Ovary (tissue), 9 donors: ENCODE data around the gene IFNGR1. TPM values are rescaled to one million over a fixed set of nuclear protein-coding genes. Genes with fewer than 3 reads are reported as not detected.
"Not testable (repeated sequence)": the region's sequence is repeated elsewhere in the genome, so short reads cannot be mapped to it uniquely, and the experiment has no call there.

Experiments
- DNase-seq, 5 donors: peaks; one replicate each; pipeline ENCODE4 v3.0.0-alpha.2; 2019 to 2020
- H3K27ac ChIP-seq, 2 donors: fragments of 200-600 bp; one replicate each; pipeline versions ENCODE4 v1.5.1 to v1.8.0; 2019 to 2022
- H3K27me3 ChIP-seq: fragments of 200-600 bp; one replicate; pipeline ENCODE4 v1.8.0; 2022
- H3K36me3 ChIP-seq: fragments of 200-600 bp; sonication (generic); one replicate; pipeline ENCODE4 v1.5.1; 2019
- H3K4me1 ChIP-seq: one replicate; pipeline ENCODE4 v1.8.1; 2013; ENCODE audit warnings: mild to moderate bottlenecking, moderate library complexity; ENCODE audit not compliant: insufficient read depth
- H3K4me3 ChIP-seq: fragments of 200-600 bp; sonication (generic); one replicate; pipeline ENCODE4 v1.5.1; 2017
- H3K9me3 ChIP-seq, 2 donors: fragments of 200-600 bp in 1 of 2; sonication (generic) in 1 of 2; one replicate each; pipeline versions ENCODE4 v1.5.1 to v1.8.1; 2013 to 2019; ENCODE audit warnings: mild to moderate bottlenecking in 1 of 2, moderate library complexity in 1 of 2
- EP300 ChIP-seq: sonication (generic); formaldehyde crosslinking; IDR thresholded peaks from one replicate; pipeline ENCODE4 v1.6.1; 2017; ENCODE audit warnings: antibody characterized with exemption
- POLR2A ChIP-seq: fragments of 450-650 bp; IDR thresholded peaks from one replicate; pipeline ENCODE4 v1.6.1; 2017; ENCODE audit warnings: antibody characterized with exemption, mild to moderate bottlenecking, moderate library complexity
- WGBS, 3 donors: extraction: QIAGEN DNeasy Blood & Tissue Kit in 1 of 3; methylation state at CpG; one replicate each; pipeline versions ENCODE4 v1.1.5 to v1.1.7; 2013 to 2017; 5-methylcytosine and 5-hydroxymethylcytosine counted together
- intact Hi-C, 4 donors: fragments of 100-400 bp; cut with DNase I; formaldehyde crosslinking; loops; one replicate each; pipeline versions ENCODE4 v1.11.0 to v1.15.1; 2022 to 2023
- polyA plus RNA-seq, 2 donors: library from polyadenylated mRNA; stranded (reverse); fragments of 200-250 nt in 1 of 2; fragments of 350-450 nt in 1 of 2; fragmentation: Illumina TruSeq in 1 of 2; extraction: RNeasy Lipid Tissue Mini Kit (QIAGEN cat#74804) in 1 of 2; gene quantifications; one replicate each; pipeline ENCODE4 v1.2.3, GENCODE V29; 2013 to 2014
- total RNA-seq, 7 donors: library from RNA; depleted of rRNA in 2 of 7; stranded (reverse); fragments of >200 nt in 2 of 7; fragmentation: NEBNext Ultra II Directional in 3 of 7; extraction: Animal tissue kit (Norgen Biotek cat#: 25700) in 3 of 7; gene quantifications; one replicate each; pipeline versions ENCODE4 v1.1.0 to v1.2.4, GENCODE V29; 2016 to 2023
- TF ChIP-seq, protein P1 (sequence below), 3 donors: fragments of 450-650 bp in 2 of 3; fragments of 200-600 bp in 1 of 3; IDR thresholded peaks; one replicate each; pipeline versions ENCODE4 v1.5.1 to v1.8.0; 2016 to 2022; ENCODE audit warnings: antibody characterized with exemption in 3 of 3, mild to moderate bottlenecking in 1 of 3
- donor health status: DM: no; HTN: no; CAD: no; lungs with moderate emphysema.
- donor health status: DM: no; HTN: no; CAD: no.
- donor health status: Bipolar disorder and iron deficiency.
- donor health status: DM: yes; HTN: yes; CAD: no.
- donor health status: DM: no; HTN: no; CAD: no.
- donor health status: DM: yes; HTN: yes; CAD: no.

The IFNGR1 gene
- total and polyA plus RNA-seq, 9 donors, result 37.1 to 95.2 (median 55.5) TPM

DNA sequence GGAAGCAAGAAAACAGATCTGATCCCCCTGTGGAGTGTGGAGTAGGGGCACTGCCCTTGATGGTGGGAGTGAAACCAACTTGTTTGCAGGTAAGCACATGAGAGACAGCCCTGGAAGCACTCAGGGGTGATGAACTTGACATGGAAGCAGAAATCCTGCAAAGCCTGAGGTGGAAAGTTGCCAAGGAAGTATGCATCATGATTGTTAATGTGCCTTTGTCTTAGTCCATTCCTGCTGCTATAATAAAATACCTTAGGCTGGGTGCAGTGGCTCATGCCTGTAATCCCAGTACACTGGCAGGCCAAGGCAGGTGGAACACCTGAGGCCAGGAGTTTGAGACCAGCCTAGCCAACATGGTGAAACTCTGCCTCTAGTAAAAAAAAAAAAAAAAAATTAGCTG is 40.2 kb upstream of the IFNGR1 start:
- H3K4me3 ChIP-seq, result no peak overlapping the region
- no peak overlapping the region for H3K27ac ChIP-seq
- H3K27me3 ChIP-seq, result no peaks in the 10 kb centered on the region
- no peak for TF ChIP-seq POLR2A
- no peak for TF ChIP-seq EP300
- TF ChIP-seq, protein P1, sequence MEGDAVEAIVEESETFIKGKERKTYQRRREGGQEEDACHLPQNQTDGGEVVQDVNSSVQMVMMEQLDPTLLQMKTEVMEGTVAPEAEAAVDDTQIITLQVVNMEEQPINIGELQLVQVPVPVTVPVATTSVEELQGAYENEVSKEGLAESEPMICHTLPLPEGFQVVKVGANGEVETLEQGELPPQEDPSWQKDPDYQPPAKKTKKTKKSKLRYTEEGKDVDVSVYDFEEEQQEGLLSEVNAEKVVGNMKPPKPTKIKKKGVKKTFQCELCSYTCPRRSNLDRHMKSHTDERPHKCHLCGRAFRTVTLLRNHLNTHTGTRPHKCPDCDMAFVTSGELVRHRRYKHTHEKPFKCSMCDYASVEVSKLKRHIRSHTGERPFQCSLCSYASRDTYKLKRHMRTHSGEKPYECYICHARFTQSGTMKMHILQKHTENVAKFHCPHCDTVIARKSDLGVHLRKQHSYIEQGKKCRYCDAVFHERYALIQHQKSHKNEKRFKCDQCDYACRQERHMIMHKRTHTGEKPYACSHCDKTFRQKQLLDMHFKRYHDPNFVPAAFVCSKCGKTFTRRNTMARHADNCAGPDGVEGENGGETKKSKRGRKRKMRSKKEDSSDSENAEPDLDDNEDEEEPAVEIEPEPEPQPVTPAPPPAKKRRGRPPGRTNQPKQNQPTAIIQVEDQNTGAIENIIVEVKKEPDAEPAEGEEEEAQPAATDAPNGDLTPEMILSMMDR (IDR thresholded peaks at IDR 0.05), result no peak
- intact Hi-C loops, result no loop called here
- H3K4me1 ChIP-seq, result peaks cover 4% of the 10 kb centered on the region
- no peak for DNase-seq
- H3K9me3 ChIP-seq, result no peaks in the 10 kb centered on the region
- H3K36me3 ChIP-seq, result no peaks in the 10 kb centered on the region

DNA sequence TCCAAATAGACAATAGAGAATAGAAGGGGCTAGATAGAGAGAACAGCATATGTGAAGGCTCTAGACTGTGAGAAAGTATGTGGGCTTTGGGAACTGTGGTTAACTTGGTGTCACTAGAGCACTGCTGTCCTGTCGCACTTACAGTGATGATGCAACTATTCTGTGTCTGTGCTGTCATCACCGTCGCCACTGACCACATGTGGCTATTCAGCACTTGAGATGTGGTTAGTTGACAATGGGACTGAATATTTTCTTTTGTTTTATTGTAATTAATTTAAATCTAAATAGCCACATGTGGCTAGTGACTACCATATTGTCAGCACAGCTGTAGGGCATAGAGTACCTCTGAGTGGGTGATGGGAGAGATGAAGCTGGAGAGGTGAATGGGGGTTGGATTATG is 39.0 kb upstream of the IFNGR1 start:
- intact Hi-C loops, result no loop called here
- Histone ChIP-seq H3K9me3 (no peaks in the 10 kb centered on the region), H3K36me3 (no peaks in the 10 kb centered on the region), H3K4me3 (no peak overlapping the region), H3K27ac (no peak overlapping the region), H3K27me3 (no peaks in the 10 kb centered on the region), H3K4me1 (peaks cover 4% of the 10 kb centered on the region)
- TF ChIP-seq, protein P1 (IDR thresholded peaks at IDR 0.05), result no peak
- no peak for TF ChIP-seq POLR2A
- TF ChIP-seq EP300, result no peak
- no peak for DNase-seq
- WGBS, 3 donors, result 93 to 94% (median 94%) methylated on average over 3 of the region's 3 CpGs

DNA sequence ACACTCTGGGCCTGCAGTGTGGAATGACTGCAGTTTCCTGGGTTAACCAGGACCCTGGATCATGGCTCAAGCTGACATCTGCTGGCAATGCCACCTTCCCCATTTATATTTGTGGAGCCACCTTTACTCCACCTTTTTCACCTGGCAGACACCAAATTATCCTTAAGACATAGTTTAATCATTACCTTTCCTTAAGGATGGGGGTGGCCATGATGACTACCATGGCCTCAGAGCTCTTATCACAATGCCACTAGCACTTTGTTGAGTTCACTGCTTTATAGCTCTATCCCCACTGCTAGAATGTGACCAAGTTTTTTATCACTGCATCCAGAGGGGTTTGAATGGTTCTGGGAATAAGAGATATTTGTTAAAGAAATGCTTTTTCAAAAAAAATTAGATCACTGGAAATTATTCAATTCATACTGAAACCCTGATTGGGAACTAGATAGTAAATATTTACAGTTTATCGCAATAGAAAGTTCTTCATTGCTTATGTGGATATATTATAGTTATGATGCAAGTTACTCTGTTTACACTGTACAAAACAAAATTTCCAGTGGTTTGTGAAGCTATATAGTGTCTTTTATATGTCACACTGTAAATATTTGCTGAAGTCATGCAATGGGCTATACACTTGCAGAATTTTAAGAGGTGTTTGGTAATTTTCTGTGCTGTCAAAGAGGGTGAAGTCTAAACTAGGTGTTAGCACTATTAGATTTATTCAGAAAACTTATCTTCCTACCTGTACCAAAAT is 37.3 kb upstream of the IFNGR1 start:
- no peak for DNase-seq
- Histone ChIP-seq H3K9me3 (no peaks in the 10 kb centered on the region), H3K27me3 (no peaks in the 10 kb centered on the region), H3K4me3 (no peak overlapping the region), H3K36me3 (no peaks in the 10 kb centered on the region), H3K4me1 (peaks cover 4% of the 10 kb centered on the region), H3K27ac (no peak overlapping the region)
- intact Hi-C loops, result no loop called here
- 93 to 100% (median 97%) methylated on average over 1 of the region's 1 CpG for WGBS, 3 donors
- TF ChIP-seq, protein P1 (IDR thresholded peaks at IDR 0.05), result no peak
- TF ChIP-seq EP300, result no peak
- TF ChIP-seq POLR2A, result no peak

DNA sequence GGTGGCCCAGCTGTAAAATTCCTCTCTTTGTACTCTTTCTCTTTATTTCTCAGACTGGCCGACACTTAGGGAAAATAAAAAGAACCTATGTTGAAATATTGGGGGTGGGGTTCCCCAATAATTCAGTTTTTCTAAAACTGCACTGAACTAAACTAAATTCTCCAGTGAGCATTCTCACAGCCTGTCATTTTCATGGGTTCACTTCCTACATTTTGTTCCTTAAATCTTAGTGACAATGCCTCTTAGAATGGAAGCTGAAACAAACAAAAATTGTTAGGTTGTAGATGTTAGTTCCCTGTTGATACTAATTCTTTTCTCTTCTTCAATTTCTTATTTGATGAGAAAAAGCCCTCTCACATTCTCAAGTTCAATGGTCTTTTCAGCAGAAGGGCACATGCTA is 35.8 kb upstream of the IFNGR1 start:
- TF ChIP-seq EP300 (no peak), POLR2A (no peak)
- TF ChIP-seq, protein P1 (IDR thresholded peaks at IDR 0.05), result no peak
- intact Hi-C loops, result no loop called here
- DNase-seq, result no peak
- WGBS, 3 donors, result 85 to 91% (median 87%) methylated on average over 1 of the region's 1 CpG
- H3K4me1 ChIP-seq, result no peaks in the 10 kb centered on the region
- H3K36me3 ChIP-seq, result no peaks in the 10 kb centered on the region
- no peak overlapping the region for H3K27ac ChIP-seq
- no peak overlapping the region for H3K4me3 ChIP-seq
- no peaks in the 10 kb centered on the region for H3K27me3 ChIP-seq
- H3K9me3 ChIP-seq, result no peaks in the 10 kb centered on the region

DNA sequence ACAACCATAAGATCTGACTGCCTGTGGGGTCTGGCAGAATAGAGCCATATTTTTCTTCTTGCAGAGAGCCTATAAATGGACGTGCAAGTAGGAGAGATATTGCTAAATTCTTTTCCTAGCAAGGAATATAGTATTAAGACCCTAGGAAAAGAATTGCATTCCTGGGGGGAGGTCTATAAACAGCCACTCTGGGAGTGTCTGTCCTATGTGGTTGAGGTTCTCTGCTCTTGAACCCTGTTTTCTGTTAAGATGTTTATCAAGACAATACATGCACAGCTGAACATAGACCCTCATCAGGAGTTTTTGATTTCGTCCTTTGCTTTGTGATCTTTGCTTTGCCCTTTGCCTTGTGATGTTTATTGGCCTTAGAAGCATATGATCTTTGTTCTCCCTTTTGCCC is 35.2 kb upstream of the IFNGR1 start:
- DNase-seq, H3K36me3 ChIP-seq, H3K9me3 ChIP-seq, H3K4me3 ChIP-seq, H3K27me3 ChIP-seq, intact Hi-C loops, H3K27ac ChIP-seq, H3K4me1 ChIP-seq: not testable (repeated sequence)
- 56 to 84% (median 65%) methylated on average over 2 of the region's 2 CpGs for WGBS, 3 donors
